MM.1S (cell line): ENCODE data around the gene PDE11A.

Source experiments
- DNase-seq: peaks from one replicate; pipeline ENCODE4 v3.0.0-alpha.2; 2015
- H2AFZ ChIP-seq: fragments of 300-600 bp; sonication (generic); 2 replicates; pipeline ENCODE4 v1.6.0; 2016; ENCODE audit warnings: antibody characterized with exemption, low read length
- H3F3A ChIP-seq: fragments of 300-600 bp; sonication (generic); 2 replicates; pipeline ENCODE4 v1.6.1; 2016; ENCODE audit warnings: mild to moderate bottlenecking, antibody characterized with exemption, low read length, moderate library complexity, mixed read lengths; ENCODE audit not compliant: insufficient read depth
- H3K27ac ChIP-seq: fragments of 300-600 bp; sonication (generic); 2 replicates; pipeline ENCODE4 v1.5.1; 2016; ENCODE audit warnings: mild to moderate bottlenecking, low read length
- H3K27me3 ChIP-seq: fragments of 300-600 bp; sonication (generic); replicated peaks from 2 replicates; pipeline ENCODE4 v1.6.0; 2016; ENCODE audit warnings: low read length; ENCODE audit not compliant: insufficient read depth
- H3K36me3 ChIP-seq: fragments of 300-600 bp; sonication (generic); replicated peaks from 2 replicates; pipeline ENCODE4 v1.6.1; 2016; ENCODE audit warnings: mild to moderate bottlenecking, low read length, mixed read lengths; ENCODE audit not compliant: insufficient read depth
- H3K4me1 ChIP-seq: fragments of 300-600 bp; sonication (generic); 2 replicates; pipeline ENCODE4 v1.6.1; 2016; ENCODE audit warnings: low read length, mixed read lengths
- H3K4me2 ChIP-seq: fragments of 300-600 bp; sonication (generic); 2 replicates; pipeline ENCODE4 v1.6.0; 2016; ENCODE audit warnings: low read depth, low read length
- H3K4me3 ChIP-seq: fragments of 300-600 bp; sonication (generic); 2 replicates; pipeline ENCODE4 v1.5.1; 2016; ENCODE audit warnings: low read length, mixed read lengths
- H3K79me2 ChIP-seq: fragments of 300-600 bp; sonication (generic); 2 replicates; pipeline ENCODE4 v1.6.1; 2016; ENCODE audit warnings: mixed run types, low read length, mixed read lengths
- H3K9ac ChIP-seq: fragments of 300-600 bp; sonication (generic); 2 replicates; pipeline ENCODE4 v1.6.1; 2016; ENCODE audit warnings: low read length, mixed read lengths
- H3K9me2 ChIP-seq: fragments of 300-600 bp; sonication (generic); replicated peaks from 2 replicates; pipeline ENCODE4 v1.6.1; 2016; ENCODE audit warnings: mild to moderate bottlenecking, low read length, mixed read lengths; ENCODE audit not compliant: insufficient read depth
- H3K9me3 ChIP-seq: fragments of 300-600 bp; sonication (generic); replicated peaks from 2 replicates; pipeline ENCODE4 v1.6.1; 2016; ENCODE audit warnings: mild to moderate bottlenecking, low read length, mixed read lengths; ENCODE audit not compliant: insufficient read depth
- H4K20me1 ChIP-seq: fragments of 300-600 bp; sonication (generic); 2 replicates; pipeline ENCODE4 v1.6.1; 2016; ENCODE audit warnings: mild to moderate bottlenecking, low read length, moderate library complexity, mixed read lengths; ENCODE audit not compliant: insufficient read depth
- EZH2 ChIP-seq: fragments of 300-600 bp; sonication (generic); optimal IDR thresholded peaks from 2 replicates; pipeline ENCODE3; 2017; ENCODE audit warnings: low read depth, mild to moderate bottlenecking, antibody characterized with exemption, low read length, mixed read lengths
- EZH2phosphoT487 ChIP-seq: fragments of 300-600 bp; sonication (generic); IDR thresholded peaks from 2 replicates; pipeline ENCODE4 v1.6.1; 2018; ENCODE audit warnings: antibody characterized with exemption, low read length
- TF ChIP-seq, protein P1 (sequence below): fragments of 300-600 bp; sonication (generic); IDR thresholded peaks from 2 replicates; pipeline ENCODE4 v1.5.1; 2016; ENCODE audit warnings: antibody characterized with exemption, low read length, mixed read lengths

Gene PDE11A

GRCh38 chr2:177889818-177890460 is 182.6 kb downstream of the PDE11A start:
- no peaks in the 10 kb centered on the region for H3K27me3 ChIP-seq
- no peaks in the 10 kb centered on the region for H3K9me2 ChIP-seq
- no peak overlapping the region for H3K9ac ChIP-seq
- no peak overlapping the region for H3K4me2 ChIP-seq
- H4K20me1 ChIP-seq = no peaks in the 10 kb centered on the region
- no peaks in the 10 kb centered on the region for H3K79me2 ChIP-seq
- H3K4me1 ChIP-seq = peaks cover 10% of the 10 kb centered on the region
- no peaks in the 10 kb centered on the region for H3F3A ChIP-seq
- no peaks in the 10 kb centered on the region for H3K9me3 ChIP-seq
- H2AFZ ChIP-seq = no peak overlapping the region
- no peaks in the 10 kb centered on the region for H3K36me3 ChIP-seq
- no peak overlapping the region for H3K4me3 ChIP-seq
- H3K27ac ChIP-seq = no peak overlapping the region
- DNase-seq = no peak
- TF ChIP-seq EZH2 = no peak
- TF ChIP-seq, protein P1, sequence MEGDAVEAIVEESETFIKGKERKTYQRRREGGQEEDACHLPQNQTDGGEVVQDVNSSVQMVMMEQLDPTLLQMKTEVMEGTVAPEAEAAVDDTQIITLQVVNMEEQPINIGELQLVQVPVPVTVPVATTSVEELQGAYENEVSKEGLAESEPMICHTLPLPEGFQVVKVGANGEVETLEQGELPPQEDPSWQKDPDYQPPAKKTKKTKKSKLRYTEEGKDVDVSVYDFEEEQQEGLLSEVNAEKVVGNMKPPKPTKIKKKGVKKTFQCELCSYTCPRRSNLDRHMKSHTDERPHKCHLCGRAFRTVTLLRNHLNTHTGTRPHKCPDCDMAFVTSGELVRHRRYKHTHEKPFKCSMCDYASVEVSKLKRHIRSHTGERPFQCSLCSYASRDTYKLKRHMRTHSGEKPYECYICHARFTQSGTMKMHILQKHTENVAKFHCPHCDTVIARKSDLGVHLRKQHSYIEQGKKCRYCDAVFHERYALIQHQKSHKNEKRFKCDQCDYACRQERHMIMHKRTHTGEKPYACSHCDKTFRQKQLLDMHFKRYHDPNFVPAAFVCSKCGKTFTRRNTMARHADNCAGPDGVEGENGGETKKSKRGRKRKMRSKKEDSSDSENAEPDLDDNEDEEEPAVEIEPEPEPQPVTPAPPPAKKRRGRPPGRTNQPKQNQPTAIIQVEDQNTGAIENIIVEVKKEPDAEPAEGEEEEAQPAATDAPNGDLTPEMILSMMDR = no peak
- no peak for TF ChIP-seq EZH2phosphoT487

DNA sequence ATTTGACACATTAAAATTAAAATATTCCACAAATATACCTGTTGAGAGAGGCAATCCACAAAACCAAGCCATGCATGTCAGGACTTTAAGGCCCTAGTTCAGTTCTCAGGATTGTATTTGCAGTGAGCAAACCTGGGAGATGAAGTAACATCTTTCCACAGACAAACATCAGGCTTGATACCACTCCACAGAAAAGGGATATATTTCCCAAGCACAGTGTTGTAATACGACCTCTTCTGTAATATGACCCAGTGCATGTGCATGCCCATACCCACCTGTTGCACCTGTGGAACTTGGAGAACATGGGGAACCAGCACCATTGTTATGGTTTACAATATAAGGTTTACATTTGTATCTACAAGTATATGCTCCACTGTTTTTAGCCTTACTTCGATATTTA is 184.0 kb downstream of the PDE11A start:
- Histone ChIP-seq H3K79me2 (no peaks in the 10 kb centered on the region), H3K4me2 (no peak overlapping the region), H3K9ac (no peak overlapping the region), H3K36me3 (no peaks in the 10 kb centered on the region), H4K20me1 (no peaks in the 10 kb centered on the region), H2AFZ (no peak overlapping the region), H3K9me2 (no peaks in the 10 kb centered on the region), H3K9me3 (no peaks in the 10 kb centered on the region), H3F3A (no peaks in the 10 kb centered on the region), H3K4me1 (peaks cover 10% of the 10 kb centered on the region), H3K27me3 (no peaks in the 10 kb centered on the region), H3K27ac (no peak overlapping the region), H3K4me3 (no peak overlapping the region)
- TF ChIP-seq EZH2phosphoT487 = no peak
- no peak for TF ChIP-seq EZH2
- TF ChIP-seq, protein P1 = no peak
- DNase-seq = no peak

GRCh38 chr2:177887722-177888121 is 184.9 kb downstream of the PDE11A start:
- H3K4me1 ChIP-seq = peaks cover 10% of the 10 kb centered on the region
- DNase-seq = no peak
- TF ChIP-seq, protein P1 = no peak
- TF ChIP-seq EZH2 = no peak
- no peak for TF ChIP-seq EZH2phosphoT487
- no peaks in the 10 kb centered on the region for H4K20me1 ChIP-seq
- no peak overlapping the region for H3K4me2 ChIP-seq
- no peaks in the 10 kb centered on the region for H3K27me3 ChIP-seq
- no peaks in the 10 kb centered on the region for H3K9me3 ChIP-seq
- H2AFZ ChIP-seq = no peak overlapping the region
- H3K4me3 ChIP-seq = no peak overlapping the region
- H3K9me2 ChIP-seq = no peaks in the 10 kb centered on the region
- no peak overlapping the region for H3K9ac ChIP-seq
- no peaks in the 10 kb centered on the region for H3F3A ChIP-seq
- no peak overlapping the region for H3K27ac ChIP-seq
- H3K36me3 ChIP-seq = no peaks in the 10 kb centered on the region
- no peaks in the 10 kb centered on the region for H3K79me2 ChIP-seq
